Stimulated activated CD4-positive, alpha-beta T cell treated with anti-CD3 and anti-CD28 coated beads, TNF-alpha, amount 100 ng/mL, for 4 hours (primary cell): ENCODE data around the gene SLC7A9.

Experiments
- DNase-seq, 3 experiments: peaks; one replicate each; pipeline ENCODE4 v3.0.0-alpha.2; 2020; ENCODE audit warnings: low read depth in 3 of 3

SLC7A9 gene

GRCh38 chr19:32828643-32829344 is 40.8 kb downstream of the SLC7A9 start:
- DNase-seq: no peak

DNA sequence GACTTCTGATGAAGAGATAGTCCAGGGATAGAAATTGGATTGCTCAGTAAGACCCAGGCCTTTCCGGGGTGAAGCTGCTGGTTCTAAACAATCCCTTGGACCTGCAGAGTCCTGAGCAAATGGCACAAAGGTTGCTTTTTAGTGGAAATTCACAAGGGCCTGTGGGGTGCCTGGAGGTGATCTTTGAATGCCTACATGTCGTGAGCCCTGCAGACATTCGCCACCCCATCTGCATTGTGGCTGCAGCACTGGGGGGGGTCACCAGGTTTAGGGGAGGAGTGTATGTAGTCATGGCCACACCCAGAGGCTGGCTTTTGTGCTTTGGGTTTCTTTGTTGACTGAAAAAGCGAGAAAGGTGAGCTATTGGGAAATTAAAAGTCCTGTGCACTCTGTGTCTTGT is 41.4 kb downstream of the SLC7A9 start:
- no peak for DNase-seq

DNA sequence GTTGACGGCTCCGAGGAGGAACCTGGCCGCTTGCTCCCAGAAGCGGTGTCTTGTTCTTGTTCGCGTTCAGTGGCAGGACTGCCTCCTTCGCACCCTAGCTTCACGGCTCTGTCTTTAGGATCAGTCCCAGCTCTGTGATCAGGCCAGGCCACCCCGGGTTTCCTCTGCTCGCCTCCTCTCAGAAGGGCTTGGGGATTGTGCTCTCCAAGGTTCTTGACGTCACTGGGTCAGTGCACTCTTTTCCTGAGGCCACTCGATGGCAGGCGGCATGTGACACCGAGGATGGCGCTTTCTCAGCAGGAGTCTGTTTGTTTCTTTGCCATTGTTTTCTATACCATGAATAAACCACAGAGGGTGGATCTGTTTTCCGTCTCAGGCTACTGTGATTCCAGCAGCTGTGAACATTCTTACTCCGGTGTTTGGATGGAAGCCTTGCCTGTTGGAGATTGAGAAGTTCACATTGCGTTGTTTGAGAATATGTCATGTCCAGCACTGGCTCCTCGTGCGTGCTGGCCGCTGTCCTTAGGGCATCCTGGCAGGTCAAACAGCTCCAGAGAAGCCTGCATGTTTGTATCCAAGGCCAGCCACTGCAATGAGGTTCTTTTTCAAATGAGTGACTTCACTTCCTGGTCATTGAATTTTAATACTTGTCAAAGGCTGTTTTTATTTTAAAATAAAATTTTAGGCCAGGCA is 44.5 kb downstream of the SLC7A9 start:
- no peak for DNase-seq

DNA sequence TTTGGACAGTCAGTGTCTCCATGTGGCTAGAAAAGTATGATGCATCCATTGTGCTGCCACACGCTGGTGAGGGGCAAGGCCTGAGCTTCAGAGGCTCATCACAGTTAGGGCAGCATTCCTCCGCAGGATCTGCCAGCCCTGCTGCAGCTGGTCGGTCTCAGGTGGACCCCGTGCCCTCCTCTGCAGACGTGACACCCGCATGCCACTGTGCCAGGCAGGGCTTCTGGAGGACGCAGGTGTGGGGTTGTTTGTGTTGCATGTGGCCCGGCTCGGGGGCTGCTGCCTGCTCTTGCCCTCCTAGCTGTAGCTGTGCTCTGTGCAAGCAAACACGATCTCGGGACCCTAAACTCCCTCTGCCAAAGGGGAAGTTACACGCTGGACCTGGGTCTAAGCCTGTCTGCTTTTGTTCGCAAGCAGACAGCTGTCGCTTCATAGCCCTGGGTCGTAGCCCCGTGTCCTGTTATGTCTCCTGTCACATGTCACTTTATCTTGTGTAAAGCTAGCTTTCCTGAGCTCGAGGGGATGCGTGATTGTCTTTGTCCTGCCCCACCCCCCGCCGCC is 45.3 kb downstream of the SLC7A9 start:
- DNase-seq: no peak

DNA sequence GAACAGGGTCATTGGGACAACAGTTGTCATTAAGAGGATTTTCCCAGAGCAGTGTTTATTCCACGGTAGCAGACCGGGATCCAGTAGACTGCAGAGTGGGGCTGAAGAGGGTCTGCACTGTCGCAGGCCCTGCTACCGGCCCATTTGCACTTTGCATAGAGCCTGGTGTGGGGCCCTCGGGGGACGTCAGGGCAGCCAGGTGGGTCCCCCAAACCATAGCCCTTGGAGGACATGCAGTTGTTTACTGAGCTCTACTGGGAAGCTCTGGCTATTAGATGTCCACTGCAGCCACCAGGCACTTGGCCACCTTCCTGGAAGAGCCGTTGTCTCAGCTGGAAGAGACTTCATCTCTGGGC is 45.8 kb downstream of the SLC7A9 start:
- no peak for DNase-seq

- DNase-seq: no peak
Measured at GRCh38 chr19:32822916-32823746, 46.4 kb downstream of the SLC7A9 start.

DNA sequence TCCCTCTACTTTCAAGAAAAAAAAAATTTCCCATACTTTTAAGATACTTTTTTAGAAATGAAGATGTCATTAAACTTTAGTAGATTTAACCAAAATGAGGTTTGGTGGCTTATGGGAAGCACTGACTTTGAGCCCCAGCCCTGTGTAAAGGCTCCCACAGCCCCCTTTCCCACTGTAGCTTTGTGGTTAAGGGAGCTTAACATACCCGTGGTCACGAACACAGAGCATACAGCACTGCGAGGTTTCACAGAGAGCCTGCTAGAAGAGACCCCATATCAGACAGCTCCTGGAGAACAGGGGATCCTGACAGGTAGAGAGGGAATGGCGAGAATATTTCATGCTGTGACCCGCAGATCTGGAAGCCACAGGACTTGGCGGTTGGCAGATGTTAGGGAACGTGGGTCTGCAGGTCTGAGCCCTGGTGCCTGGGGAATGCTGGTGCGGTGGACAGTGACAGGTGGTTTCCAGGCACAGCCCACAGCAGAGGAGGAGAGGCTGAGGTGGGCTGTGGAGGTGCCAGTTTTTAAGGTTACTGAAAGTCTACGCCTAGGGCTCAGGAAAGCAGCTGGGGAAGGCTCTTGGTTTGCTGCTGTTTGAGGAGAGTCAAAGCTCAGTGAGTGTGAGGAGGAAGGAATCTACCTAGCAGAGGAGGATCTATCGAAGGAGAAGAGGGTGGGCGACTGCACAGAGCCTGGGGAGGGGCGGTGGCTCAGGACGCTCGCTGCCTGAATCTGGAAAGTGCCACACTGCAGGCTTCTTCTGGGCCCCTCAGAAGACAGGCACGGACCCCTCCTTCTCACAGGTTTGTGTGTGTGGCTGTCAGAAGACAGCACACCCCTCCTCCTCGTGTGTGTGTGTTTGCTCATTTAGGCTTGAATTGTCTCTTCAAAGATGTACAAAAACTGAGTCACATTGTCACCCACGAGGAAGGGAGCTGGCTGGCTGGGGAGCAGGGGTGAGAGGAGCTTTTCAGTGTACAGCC is 49.9 kb downstream of the SLC7A9 start:
- no peak for DNase-seq

DNA sequence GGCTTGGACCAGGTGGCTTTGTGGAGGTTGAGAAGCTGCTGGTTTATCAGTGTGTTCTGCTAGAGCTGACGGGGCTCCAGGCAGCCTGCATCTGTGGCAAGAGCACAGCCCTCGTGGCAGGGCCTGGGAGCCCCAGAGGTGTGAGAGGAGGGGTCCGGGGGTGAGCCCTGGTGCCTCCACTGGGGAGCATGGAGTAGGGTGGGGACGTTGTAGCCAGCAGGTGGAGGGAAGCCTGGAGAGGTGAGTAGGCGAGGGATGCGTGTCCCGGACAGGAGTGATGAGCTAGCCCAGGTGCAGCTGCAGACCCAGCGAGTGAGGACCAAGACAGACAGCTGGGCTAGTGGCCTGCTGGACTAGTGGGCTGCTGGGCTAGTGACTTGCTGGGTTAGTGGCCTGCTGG is 51.0 kb downstream of the SLC7A9 start:
- no peak for DNase-seq

- no peak for DNase-seq
Measured at GRCh38 chr19:32817569-32818476, 51.7 kb downstream of the SLC7A9 start.

- DNase-seq: no peak
Measured at GRCh38 chr19:32816555-32817099, 52.9 kb downstream of the SLC7A9 start.

- DNase-seq: no peak
Measured at GRCh38 chr19:32814624-32815023, 54.9 kb downstream of the SLC7A9 start.

GRCh38 chr19:32813862-32814425 is 55.6 kb downstream of the SLC7A9 start:
- DNase-seq: no peak

- no peak for DNase-seq
Measured at GRCh38 chr19:32812571-32812970, 57.0 kb downstream of the SLC7A9 start.

GRCh38 chr19:32812036-32812435 is 57.5 kb downstream of the SLC7A9 start:
- no peak for DNase-seq

GRCh38 chr19:32811151-32811550 is 58.4 kb downstream of the SLC7A9 start:
- DNase-seq: no peak

GRCh38 chr19:32810452-32810851 is 59.1 kb downstream of the SLC7A9 start:
- no peak for DNase-seq

DNA sequence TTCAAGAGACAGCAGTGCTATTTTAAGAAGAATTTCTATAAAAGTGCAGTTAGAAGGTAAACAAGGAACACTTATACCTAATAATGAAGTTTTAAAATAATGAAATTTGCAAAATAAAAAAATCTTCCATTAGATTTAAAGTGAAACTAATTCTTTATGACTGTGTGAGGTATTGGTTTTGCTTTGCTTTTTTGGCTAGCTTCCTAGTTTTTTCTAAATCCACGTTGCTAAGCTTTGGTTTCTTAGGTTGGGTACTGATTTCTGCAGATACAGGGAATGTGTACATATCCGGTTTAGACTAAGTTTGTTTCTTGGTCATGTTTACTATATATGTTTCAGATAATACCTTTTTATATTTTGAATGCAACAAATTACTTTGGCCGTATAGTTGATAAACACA is 59.8 kb downstream of the SLC7A9 start:
- DNase-seq: no peak

- no peak for DNase-seq
Measured at GRCh38 chr19:32809254-32809653, 60.3 kb downstream of the SLC7A9 start.

DNA sequence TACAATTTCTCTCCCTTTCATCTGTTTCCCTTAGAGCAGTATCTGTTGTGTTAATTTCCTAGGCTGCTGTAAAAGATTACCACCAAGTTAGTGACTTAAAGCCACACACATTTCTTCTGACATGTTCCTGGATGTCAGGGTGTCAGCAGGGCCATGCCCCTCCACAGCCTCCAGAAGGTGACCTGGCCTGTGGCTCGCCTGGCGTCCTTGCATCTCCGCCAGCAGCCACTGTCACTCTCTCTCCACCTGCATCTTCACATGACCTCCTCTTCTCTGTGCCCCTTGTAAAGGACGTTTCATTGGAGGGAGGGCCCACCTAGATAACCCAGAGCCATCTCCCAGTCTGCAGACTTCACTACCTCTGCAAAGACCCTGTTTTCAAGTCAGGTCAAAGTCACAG is 61.3 kb downstream of the SLC7A9 start:
- no peak for DNase-seq

DNA sequence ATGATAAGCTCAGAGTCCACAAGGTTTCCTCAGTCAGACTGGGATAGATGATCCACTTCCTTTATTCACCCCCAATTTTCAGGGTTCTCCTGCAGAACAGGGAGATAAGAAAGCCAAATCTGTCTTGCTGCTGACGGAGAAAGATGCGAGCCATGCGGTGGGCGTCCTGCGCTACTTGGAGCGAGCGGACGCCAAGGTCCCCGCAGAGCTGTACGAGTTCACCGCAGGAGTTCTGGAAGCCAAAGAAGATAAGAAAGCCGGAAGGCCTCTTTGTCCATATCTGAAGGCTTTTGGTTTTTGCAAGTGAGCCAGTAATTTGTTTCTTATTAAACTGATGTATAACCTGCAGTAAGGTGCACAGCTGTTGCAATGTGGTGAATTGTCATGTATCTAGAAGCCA is 66.7 kb downstream of the SLC7A9 start:
- no peak for DNase-seq
